Activated T-cell treated with anti-CD3 and anti-CD28 coated beads, Interleukin-2, amount 50 U/mL, for 24 hours (primary cell): ENCODE measurements around the gene DPP6.

Experiments
- DNase-seq: peaks from one replicate; pipeline ENCODE4 v3.0.0-alpha.2; 2020
- H3K27ac Mint-ChIP-seq: 2 replicates; pipeline ENCODE4 v1.8.0; 2020; ENCODE audit warnings: mild to moderate bottlenecking, mixed read lengths
- H3K27me3 Mint-ChIP-seq: 2 replicates; pipeline ENCODE4 v1.8.0; 2020; ENCODE audit warnings: mixed read lengths
- H3K36me3 Mint-ChIP-seq: 2 replicates; pipeline ENCODE4 v1.8.0; 2020; ENCODE audit warnings: low read depth, mixed read lengths
- H3K4me1 Mint-ChIP-seq: 2 replicates; pipeline ENCODE4 v1.8.0; 2020; ENCODE audit warnings: low read depth, mixed read lengths
- H3K4me3 Mint-ChIP-seq: 2 replicates; pipeline ENCODE4 v1.8.0; 2020; ENCODE audit warnings: mild to moderate bottlenecking, moderate library complexity, mixed read lengths
- H3K9me3 Mint-ChIP-seq: 2 replicates; pipeline ENCODE4 v1.8.0; 2020; ENCODE audit warnings: mixed read lengths

The DPP6 gene

DNA sequence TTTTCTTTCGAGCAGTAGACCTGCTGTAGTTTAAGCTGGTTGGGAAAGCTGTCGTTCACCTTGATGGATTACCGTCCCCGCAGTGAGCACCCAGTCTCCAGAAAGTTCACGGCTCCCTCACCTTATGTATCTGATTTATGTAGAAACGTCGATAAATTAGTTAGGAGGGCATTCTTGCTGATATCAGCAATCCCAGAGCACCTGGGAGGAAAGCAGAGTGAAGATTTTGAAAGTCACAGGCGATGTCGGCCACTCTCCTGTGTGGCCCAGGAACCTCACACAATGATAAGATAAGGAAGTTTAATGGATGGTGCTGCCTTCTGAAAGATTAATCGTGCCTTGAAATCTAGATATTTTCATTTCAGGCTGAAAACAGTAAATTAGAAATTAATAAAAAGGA, 336.8 kb downstream of the DPP6 start:
- no peaks in the 10 kb centered on the region for H3K27me3 Mint-ChIP-seq
- H3K4me3 Mint-ChIP-seq: no peak overlapping the region
- no peaks in the 10 kb centered on the region for H3K4me1 Mint-ChIP-seq
- H3K27ac Mint-ChIP-seq: no peak overlapping the region
- peaks cover 19% of the 10 kb centered on the region for H3K9me3 Mint-ChIP-seq
- H3K36me3 Mint-ChIP-seq: no peaks in the 10 kb centered on the region
- DNase-seq: no peak

GRCh38 chr7:154390961-154391360, 338.8 kb downstream of the DPP6 start:
- peaks cover 23% of the 10 kb centered on the region for H3K9me3 Mint-ChIP-seq
- no peak for DNase-seq
- H3K27ac Mint-ChIP-seq: no peak overlapping the region
- no peaks in the 10 kb centered on the region for H3K36me3 Mint-ChIP-seq
- H3K4me3 Mint-ChIP-seq: no peak overlapping the region
- H3K27me3 Mint-ChIP-seq: no peaks in the 10 kb centered on the region
- no peaks in the 10 kb centered on the region for H3K4me1 Mint-ChIP-seq

DNA sequence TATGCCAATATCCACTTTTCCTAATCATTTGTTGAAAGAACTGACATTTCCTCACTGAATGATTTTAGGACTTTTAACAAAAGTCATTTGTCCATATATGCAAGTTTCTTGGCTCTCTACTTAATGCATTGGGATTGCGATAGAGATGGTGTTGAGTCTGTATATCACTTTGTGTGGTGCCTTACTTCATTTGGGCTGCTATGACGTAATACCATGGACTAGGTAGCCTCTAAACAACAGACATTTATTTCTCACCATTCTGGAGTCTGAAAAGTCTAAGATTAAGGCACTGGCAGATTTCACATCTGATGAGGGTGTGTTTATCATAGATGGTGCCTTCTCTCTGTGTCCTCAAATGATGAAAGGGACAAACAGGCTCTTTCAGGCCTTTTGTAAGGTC, 342.6 kb downstream of the DPP6 start:
- no peak for DNase-seq
- no peaks in the 10 kb centered on the region for H3K4me1 Mint-ChIP-seq
- no peaks in the 10 kb centered on the region for H3K27me3 Mint-ChIP-seq
- no peak overlapping the region for H3K27ac Mint-ChIP-seq
- no peaks in the 10 kb centered on the region for H3K36me3 Mint-ChIP-seq
- H3K4me3 Mint-ChIP-seq: no peak overlapping the region
- peaks cover 9% of the 10 kb centered on the region for H3K9me3 Mint-ChIP-seq

- no peaks in the 10 kb centered on the region for H3K4me1 Mint-ChIP-seq
- no peaks in the 10 kb centered on the region for H3K36me3 Mint-ChIP-seq
- no peak overlapping the region for H3K4me3 Mint-ChIP-seq
- no peak for DNase-seq
- H3K27ac Mint-ChIP-seq: no peak overlapping the region
- no peaks in the 10 kb centered on the region for H3K27me3 Mint-ChIP-seq
- peaks cover 19% of the 10 kb centered on the region for H3K9me3 Mint-ChIP-seq
Observed at GRCh38 chr7:154406312-154406711, 354.1 kb downstream of the DPP6 start.

GRCh38 chr7:154409703-154410311, 357.6 kb downstream of the DPP6 start:
- Mint-ChIP-seq H3K4me1 (no peaks in the 10 kb centered on the region), H3K36me3 (no peaks in the 10 kb centered on the region), H3K4me3 (no peak overlapping the region), H3K27ac (no peak overlapping the region), H3K9me3 (peaks cover 15% of the 10 kb centered on the region), H3K27me3 (no peaks in the 10 kb centered on the region)
- DNase-seq: no peak

DNA sequence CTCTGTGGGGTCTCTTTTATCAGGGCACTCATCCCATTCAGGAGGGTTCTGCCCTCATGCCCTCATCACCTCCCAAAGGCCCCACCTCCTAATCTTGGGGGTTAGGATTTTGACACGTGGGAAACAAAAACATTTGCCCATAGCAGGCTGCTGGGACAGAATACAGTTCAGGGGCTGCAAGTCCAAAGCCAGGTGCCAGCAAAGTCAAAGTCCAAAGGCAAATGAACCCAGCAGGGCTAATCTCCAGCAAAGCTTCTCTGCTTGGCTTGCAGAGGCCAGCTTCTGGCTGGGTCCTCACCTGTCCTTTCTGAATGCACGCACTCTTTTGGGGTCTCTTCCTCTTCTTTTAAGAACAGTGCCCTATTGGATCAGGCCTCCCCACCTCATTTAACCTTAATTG, 359.9 kb downstream of the DPP6 start:
- H3K9me3 Mint-ChIP-seq: peaks cover 14% of the 10 kb centered on the region
- H3K27ac Mint-ChIP-seq: no peak overlapping the region
- no peaks in the 10 kb centered on the region for H3K4me1 Mint-ChIP-seq
- H3K27me3 Mint-ChIP-seq: no peaks in the 10 kb centered on the region
- no peak overlapping the region for H3K4me3 Mint-ChIP-seq
- no peaks in the 10 kb centered on the region for H3K36me3 Mint-ChIP-seq
- no peak for DNase-seq

DNA sequence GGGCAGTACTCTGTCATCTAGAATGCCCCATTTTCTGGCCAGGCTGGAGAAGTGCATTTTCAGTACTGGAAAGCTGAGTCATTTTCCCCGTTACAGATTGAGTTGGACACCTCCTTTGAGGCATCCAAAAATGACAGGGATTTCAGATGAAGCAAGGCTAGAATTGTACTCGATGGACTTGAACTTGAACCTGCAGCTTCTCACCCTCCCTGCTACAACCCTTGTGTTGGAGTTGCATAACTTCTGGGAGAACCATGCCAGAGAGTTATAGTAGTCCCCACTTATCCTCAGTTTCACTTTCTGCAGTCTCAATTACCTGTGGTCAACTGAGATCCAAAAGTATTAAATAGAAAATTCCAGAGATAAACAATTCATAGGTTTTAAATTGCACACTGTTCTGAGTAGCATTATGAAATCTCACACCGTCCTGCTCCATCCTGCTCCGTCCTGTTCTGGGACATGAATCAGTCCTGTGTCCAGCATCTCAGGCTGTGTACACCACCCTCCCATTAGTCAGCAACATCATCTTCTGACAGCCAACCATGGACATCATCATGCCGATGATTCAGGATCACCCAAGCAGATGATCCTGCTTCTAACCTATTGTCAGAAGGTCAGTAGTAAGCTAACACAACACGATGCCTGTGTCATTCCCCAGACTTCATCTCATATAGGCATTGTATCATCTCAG, 363.7 kb downstream of the DPP6 start:
- H3K4me3 Mint-ChIP-seq: no peak overlapping the region
- H3K27ac Mint-ChIP-seq: no peak overlapping the region
- H3K27me3 Mint-ChIP-seq: no peaks in the 10 kb centered on the region
- peaks cover 9% of the 10 kb centered on the region for H3K9me3 Mint-ChIP-seq
- no peaks in the 10 kb centered on the region for H3K36me3 Mint-ChIP-seq
- no peaks in the 10 kb centered on the region for H3K4me1 Mint-ChIP-seq
- DNase-seq: no peak

DNA sequence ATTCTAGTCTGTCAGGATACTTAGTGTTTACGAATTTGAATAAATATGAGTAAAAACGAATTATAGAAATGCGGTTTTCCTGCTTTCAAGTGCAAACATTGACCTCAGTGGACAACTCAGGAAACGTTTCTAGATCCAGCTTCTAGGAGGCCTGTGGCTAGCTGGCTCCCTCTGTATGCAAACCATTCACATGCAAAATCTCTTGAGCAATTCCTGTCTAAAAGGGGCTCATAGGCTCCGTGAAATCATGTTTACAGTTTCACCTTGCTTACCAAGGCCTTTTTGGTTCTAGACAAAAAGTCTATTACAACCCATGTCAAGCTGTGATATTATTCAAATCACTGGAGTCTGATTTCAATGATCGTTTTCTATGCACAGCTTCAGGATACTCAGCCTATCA, 364.5 kb downstream of the DPP6 start:
- Mint-ChIP-seq H3K9me3 (peaks cover 9% of the 10 kb centered on the region), H3K27ac (no peak overlapping the region), H3K4me1 (no peaks in the 10 kb centered on the region), H3K27me3 (no peaks in the 10 kb centered on the region), H3K4me3 (no peak overlapping the region), H3K36me3 (no peaks in the 10 kb centered on the region)
- DNase-seq: no peak

DNA sequence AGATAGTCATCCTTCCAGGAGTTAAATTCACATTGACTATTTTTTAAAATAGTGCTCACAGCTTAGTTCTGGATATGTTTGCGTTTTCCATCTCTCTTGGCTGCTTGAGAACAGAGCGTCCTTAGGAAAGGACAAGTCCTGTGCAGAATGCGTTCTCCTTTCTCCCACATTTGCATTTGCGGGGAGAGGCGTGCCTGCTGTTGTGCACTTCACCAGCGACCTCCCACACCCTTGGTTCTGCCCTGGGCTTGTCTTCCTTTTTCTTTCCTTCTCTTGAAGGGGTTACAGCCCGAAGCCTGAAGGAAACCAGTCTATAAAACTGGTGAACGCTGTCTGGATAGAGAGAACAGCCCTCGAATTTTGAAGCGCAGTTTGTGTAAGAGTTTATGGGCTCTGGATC, 367.1 kb downstream of the DPP6 start:
- no peaks in the 10 kb centered on the region for H3K27me3 Mint-ChIP-seq
- no peak overlapping the region for H3K4me3 Mint-ChIP-seq
- peaks cover 9% of the 10 kb centered on the region for H3K9me3 Mint-ChIP-seq
- no peaks in the 10 kb centered on the region for H3K4me1 Mint-ChIP-seq
- DNase-seq: no peak
- H3K36me3 Mint-ChIP-seq: no peaks in the 10 kb centered on the region
- no peak overlapping the region for H3K27ac Mint-ChIP-seq

DNA sequence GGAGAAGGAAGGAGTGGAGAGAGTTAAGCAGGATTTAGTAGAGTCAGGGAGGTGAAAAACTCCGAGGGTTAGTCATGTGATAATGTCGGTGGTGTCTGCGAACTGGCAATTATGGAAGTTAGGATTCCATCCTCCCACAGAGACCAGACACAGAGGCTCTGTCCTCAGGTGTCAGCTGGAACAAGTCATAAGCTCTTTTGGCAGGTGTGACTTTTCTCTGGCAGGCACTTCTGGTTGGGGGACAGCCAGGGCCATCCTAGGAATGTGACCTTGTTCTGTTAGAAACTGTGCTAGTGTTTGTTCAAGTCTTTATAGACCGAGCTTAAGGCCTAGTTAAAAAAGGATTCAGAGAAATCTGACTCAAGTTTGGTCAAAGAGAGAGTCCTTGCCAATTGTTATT, 371.0 kb downstream of the DPP6 start:
- H3K36me3 Mint-ChIP-seq: no peaks in the 10 kb centered on the region
- no peak overlapping the region for H3K4me3 Mint-ChIP-seq
- H3K9me3 Mint-ChIP-seq: peaks cover 7% of the 10 kb centered on the region
- no peak for DNase-seq
- H3K4me1 Mint-ChIP-seq: no peaks in the 10 kb centered on the region
- no peak overlapping the region for H3K27ac Mint-ChIP-seq
- H3K27me3 Mint-ChIP-seq: no peaks in the 10 kb centered on the region

DNA sequence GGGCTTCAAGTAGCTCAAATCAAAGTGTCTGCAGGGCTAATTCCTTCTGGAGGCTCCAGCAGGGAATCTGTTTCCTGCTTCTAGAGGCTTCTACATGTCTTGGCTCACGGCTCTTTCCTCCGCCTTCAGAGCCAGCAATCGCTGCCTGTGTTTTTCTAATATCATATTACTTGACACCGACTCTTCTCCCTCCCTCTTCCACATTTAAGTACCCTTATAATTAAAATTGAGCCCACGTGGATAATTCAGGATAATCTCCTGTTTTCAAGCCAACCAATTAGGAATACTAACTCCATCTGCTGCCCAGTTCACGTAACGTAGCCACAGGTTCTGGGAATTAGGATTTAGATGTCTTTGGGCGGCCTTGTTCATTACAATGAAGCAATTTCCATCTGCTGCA, 372.2 kb downstream of the DPP6 start:
- no peaks in the 10 kb centered on the region for H3K27me3 Mint-ChIP-seq

GRCh38 chr7:154425271-154425670, 373.1 kb downstream of the DPP6 start:
- Mint-ChIP-seq H3K4me1 (no peaks in the 10 kb centered on the region), H3K27me3 (no peaks in the 10 kb centered on the region), H3K4me3 (no peak overlapping the region), H3K27ac (no peak overlapping the region), H3K9me3 (peaks cover 4% of the 10 kb centered on the region), H3K36me3 (no peaks in the 10 kb centered on the region)
- DNase-seq: no peak

More for the DNA sequence above, 372.2 kb downstream of the DPP6 start:
- Mint-ChIP-seq H3K36me3 (no peaks in the 10 kb centered on the region), H3K4me1 (no peaks in the 10 kb centered on the region), H3K4me3 (no peak overlapping the region), H3K27ac (no peak overlapping the region), H3K9me3 (peaks cover 7% of the 10 kb centered on the region)
- no peak for DNase-seq

DNA sequence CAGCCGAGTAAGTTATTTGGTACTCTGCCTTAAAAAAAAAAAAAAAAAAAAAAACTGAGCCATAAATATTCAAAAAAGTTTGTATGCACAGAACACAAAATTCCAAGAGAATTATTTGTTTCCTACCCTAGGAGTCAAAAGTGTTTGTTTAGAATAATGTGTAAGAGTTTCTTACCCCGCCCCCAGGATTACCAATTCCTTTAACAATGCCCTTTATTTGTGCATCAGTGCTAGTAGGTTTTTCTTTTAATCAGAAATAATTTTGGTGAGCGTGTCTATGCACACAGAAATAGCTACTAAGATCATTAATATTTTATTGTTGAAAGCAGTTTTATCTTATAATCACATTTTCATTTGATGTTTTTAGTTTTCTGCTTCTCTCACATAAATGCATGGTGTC, 374.6 kb downstream of the DPP6 start:
- H3K27ac Mint-ChIP-seq: no peak overlapping the region
- no peaks in the 10 kb centered on the region for H3K27me3 Mint-ChIP-seq

GRCh38 chr7:154427533-154427932, 375.3 kb downstream of the DPP6 start:
- DNase-seq: no peak
- Mint-ChIP-seq H3K27ac (no peak overlapping the region), H3K9me3 (peaks cover 3% of the 10 kb centered on the region), H3K36me3 (no peaks in the 10 kb centered on the region), H3K27me3 (no peaks in the 10 kb centered on the region), H3K4me3 (no peak overlapping the region), H3K4me1 (no peaks in the 10 kb centered on the region)

More for the DNA sequence above, 374.6 kb downstream of the DPP6 start:
- Mint-ChIP-seq H3K36me3 (no peaks in the 10 kb centered on the region), H3K4me3 (no peak overlapping the region), H3K4me1 (no peaks in the 10 kb centered on the region), H3K9me3 (peaks cover 3% of the 10 kb centered on the region)
- DNase-seq: no peak

GRCh38 chr7:154429666-154430404, 377.6 kb downstream of the DPP6 start:
- Mint-ChIP-seq H3K27me3 (no peaks in the 10 kb centered on the region), H3K9me3 (peaks cover 3% of the 10 kb centered on the region), H3K36me3 (no peaks in the 10 kb centered on the region), H3K4me3 (no peak overlapping the region), H3K4me1 (no peaks in the 10 kb centered on the region), H3K27ac (no peak overlapping the region)
- no peak for DNase-seq
